ENCODE measurements around the gene GPR135.

DNA sequence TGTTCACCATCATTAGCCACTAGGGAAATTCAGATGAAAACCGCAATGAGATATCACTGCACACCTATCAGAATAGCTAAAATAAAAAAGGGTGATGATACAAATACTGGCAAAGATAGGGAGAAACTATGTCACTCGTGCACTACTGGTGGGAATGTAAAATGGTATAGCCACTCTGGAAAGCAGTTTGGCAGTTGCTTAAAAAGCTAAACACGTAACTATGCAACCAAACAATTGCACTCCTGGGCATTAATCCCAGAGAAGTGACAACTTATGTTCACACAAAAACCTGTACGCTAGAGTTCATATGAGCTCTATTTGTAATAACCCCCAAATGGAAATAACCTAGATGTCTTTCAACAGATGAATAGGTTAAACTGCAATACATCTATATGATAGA, 35.4 kb downstream of the GPR135 start:
- TF ChIP-seq CTCF (IDR thresholded peaks at IDR 0.05 in 2 of 3, conservative IDR thresholded peaks at IDR 0.05 in 1 of 3; ENCODE audit: control insufficient read depth in 2 of 3, extremely low read depth in 1 of 3, insufficient read depth in 1 of 3, low read depth in 3 of 3, low read length in 3 of 3) = no peak
- no peak for TF ChIP-seq TCF12 (IDR thresholded peaks at IDR 0.05; ENCODE audit: low read depth, low read length)
- no peak for TF ChIP-seq ELK1 (IDR thresholded peaks at IDR 0.05; ENCODE audit: low read depth, low read length)
- TF ChIP-seq CHD1 (IDR thresholded peaks at IDR 0.05; ENCODE audit: low read depth, low read length) = no peak
- TF ChIP-seq SUZ12 (IDR thresholded peaks at IDR 0.05; ENCODE audit: unreplicated experiment) = no peak
- TF ChIP-seq, protein P1, sequence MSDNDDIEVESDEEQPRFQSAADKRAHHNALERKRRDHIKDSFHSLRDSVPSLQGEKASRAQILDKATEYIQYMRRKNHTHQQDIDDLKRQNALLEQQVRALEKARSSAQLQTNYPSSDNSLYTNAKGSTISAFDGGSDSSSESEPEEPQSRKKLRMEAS (IDR thresholded peaks at IDR 0.05; ENCODE audit: low read depth, low read length) = no peak
- TF ChIP-seq, protein P2, sequence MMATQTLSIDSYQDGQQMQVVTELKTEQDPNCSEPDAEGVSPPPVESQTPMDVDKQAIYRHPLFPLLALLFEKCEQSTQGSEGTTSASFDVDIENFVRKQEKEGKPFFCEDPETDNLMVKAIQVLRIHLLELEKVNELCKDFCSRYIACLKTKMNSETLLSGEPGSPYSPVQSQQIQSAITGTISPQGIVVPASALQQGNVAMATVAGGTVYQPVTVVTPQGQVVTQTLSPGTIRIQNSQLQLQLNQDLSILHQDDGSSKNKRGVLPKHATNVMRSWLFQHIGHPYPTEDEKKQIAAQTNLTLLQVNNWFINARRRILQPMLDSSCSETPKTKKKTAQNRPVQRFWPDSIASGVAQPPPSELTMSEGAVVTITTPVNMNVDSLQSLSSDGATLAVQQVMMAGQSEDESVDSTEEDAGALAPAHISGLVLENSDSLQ (IDR thresholded peaks at IDR 0.05) = no peak
- no peak for TF ChIP-seq TAF1 (IDR thresholded peaks at IDR 0.05; ENCODE audit: borderline replicate concordance, low read depth, low read length)
- no peak for TF ChIP-seq RCOR1 (conservative IDR thresholded peaks at IDR 0.05; ENCODE audit: low read depth, low read length)
- no peak for TF ChIP-seq NFXL1 (IDR thresholded peaks at IDR 0.05; ENCODE audit: borderline replicate concordance)
- TF ChIP-seq POLR2A (IDR thresholded peaks at IDR 0.05; ENCODE audit: low read depth, low read length) = no peak

All from GM12878 (cell line).